Small intestine (tissue), 7 donors: Measurements from ENCODE around the gene KBTBD13. TPM values are rescaled to one million over a fixed set of nuclear protein-coding genes. Genes with fewer than 3 reads are reported as not detected.
"Not testable (repeated sequence)": the region's sequence is repeated elsewhere in the genome, so short reads cannot be mapped to it uniquely, and the experiment has no call there.

Experiments used
- DNase-seq, 2 donors: peaks; one replicate each; pipeline versions ENCODE4 v3.0.0 to v3.0.0-alpha.2; 2013
- FAIRE-seq: peaks from 2 replicates; lab custom pipeline; 2012; peaks lifted over from hg19 to GRCh38; lab: Jason Lieb, UNC
- H3K27ac ChIP-seq, 3 donors: one replicate each; pipeline ENCODE4 v1.5.1; 2013; ENCODE audit warnings: low read length in 2 of 3, mild to moderate bottlenecking in 2 of 3, control low read depth in 1 of 3, inconsistent platforms in 1 of 3, low read depth in 1 of 3, moderate library complexity in 1 of 3
- H3K27me3 ChIP-seq, 3 donors: one replicate each; pipeline ENCODE4 v1.6.1; 2013; ENCODE audit warnings: low read length in 3 of 3, inconsistent platforms in 1 of 3; ENCODE audit not compliant: control insufficient read depth in 3 of 3, insufficient read depth in 3 of 3
- H3K36me3 ChIP-seq, 3 donors: one replicate each; pipeline ENCODE4 v1.6.1; 2013; ENCODE audit warnings: low read length in 3 of 3, inconsistent platforms in 1 of 3, low read depth in 1 of 3, mild to moderate bottlenecking in 1 of 3, moderate library complexity in 1 of 3; ENCODE audit not compliant: control insufficient read depth in 3 of 3, insufficient read depth in 2 of 3
- H3K4me1 ChIP-seq, 3 donors: one replicate each; pipeline ENCODE4 v1.6.1; 2013; ENCODE audit warnings: low read length in 2 of 3, inconsistent platforms in 1 of 3, low read depth in 1 of 3, mild to moderate bottlenecking in 1 of 3, moderate library complexity in 1 of 3; ENCODE audit not compliant: control insufficient read depth in 3 of 3, insufficient read depth in 2 of 3
- H3K4me3 ChIP-seq, 3 donors: one replicate each; pipeline ENCODE4 v1.5.1; 2013; ENCODE audit warnings: low read length in 3 of 3, control low read depth in 1 of 3, inconsistent platforms in 1 of 3, low read depth in 1 of 3, mild to moderate bottlenecking in 1 of 3, moderate library complexity in 1 of 3
- H3K9me3 ChIP-seq, 2 donors: one replicate each; pipeline ENCODE4 v1.6.1; 2013; ENCODE audit warnings: low read depth in 1 of 2, low read length in 1 of 2; ENCODE audit not compliant: control insufficient read depth in 2 of 2, insufficient read depth in 1 of 2
- WGBS, 3 donors: extraction: QIAGEN DNeasy Blood & Tissue Kit; methylation state at CpG; one replicate each; pipeline ENCODE4 v1.1.7; 2013; 5-methylcytosine and 5-hydroxymethylcytosine counted together
- polyA plus RNA-seq, 4 donors: library from polyadenylated mRNA; stranded (reverse) in 3 of 4; unstranded in 1 of 4; fragments of 200-250 nt in 3 of 4; fragments of 120-200 nt in 1 of 4; gene quantifications; one replicate each; pipeline versions ENCODE4 v1.2.1 to v1.2.3, GENCODE V29; 2013
- donor health status: healthy with polysubstance abuse.
- donor health status: control.
- donor health status: control.
- donor health status: Bipolar disorder and iron deficiency.
- donor health status: healthy.

Gene KBTBD13
- polyA plus RNA-seq, 4 donors: 0.03 TPM; not detected in 2

DNA sequence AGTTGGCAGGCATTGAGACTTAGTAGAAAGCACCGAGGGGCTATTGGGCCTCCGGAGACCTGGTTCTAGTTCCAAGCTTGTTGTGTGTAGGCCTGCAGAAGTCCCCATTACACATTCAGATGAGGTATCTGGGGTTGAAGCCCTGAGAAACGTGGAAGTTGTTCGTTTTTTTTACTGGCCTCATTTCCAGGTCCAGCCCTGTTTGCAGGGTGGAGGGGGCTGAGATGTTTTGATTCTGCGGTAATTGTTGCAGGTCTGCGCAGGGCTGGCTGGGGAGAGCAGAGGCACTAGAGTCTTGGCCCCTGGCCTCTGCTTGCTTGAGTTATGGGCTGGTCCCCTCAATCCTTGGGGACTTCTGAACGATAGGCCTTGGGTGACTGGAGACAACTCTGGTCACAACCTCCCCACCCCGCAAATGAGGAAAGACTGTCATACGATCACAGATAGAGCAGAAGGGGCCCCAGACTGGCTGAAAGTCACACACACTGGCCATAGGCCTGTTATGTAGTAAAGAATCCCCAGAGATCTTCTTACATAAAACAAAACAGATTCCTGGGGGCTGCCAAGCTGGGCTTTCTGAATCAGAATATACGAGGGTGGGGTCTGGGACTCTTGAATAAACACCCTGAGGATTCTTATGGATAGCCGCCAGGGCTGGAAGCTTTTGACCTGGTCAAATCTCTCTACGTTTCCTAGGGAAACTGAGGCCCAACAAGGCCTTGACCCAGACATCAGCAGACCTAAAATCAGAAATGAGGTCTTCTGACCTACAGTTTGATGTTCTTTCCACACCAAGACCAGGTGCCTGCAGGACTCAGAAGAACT is 15.6 kb downstream of the KBTBD13 start:
- peak in 1 of 2 donors; percentile 30 for DNase-seq

GRCh38 chr15:65092911-65093792 is 16.6 kb downstream of the KBTBD13 start:
- no peak for FAIRE-seq

More for the DNA sequence above, 15.6 kb downstream of the KBTBD13 start:
- Histone ChIP-seq H3K27me3 (no peaks in the 10 kb centered on the region), H3K27ac (peak overlapping the region in 1 of 3 donors; percentile 31), H3K36me3 (peaks cover 0 to 32% (median 0%) of the 10 kb centered on the region in 3 donors), H3K9me3 (no peaks in the 10 kb centered on the region), H3K4me1 (peaks cover 0 to 81% (median 23%) of the 10 kb centered on the region in 3 donors), H3K4me3 (no peak overlapping the region)
- WGBS, 3 donors: 75 to 89% (median 89%) methylated on average over 12 of the region's 12 CpGs
- FAIRE-seq: no peak

GRCh38 chr15:65093793-65094170 is 17.2 kb downstream of the KBTBD13 start:
- 75 to 90% (median 79%) methylated on average over 13 of the region's 13 CpGs for WGBS, 3 donors
- H3K9me3 ChIP-seq, FAIRE-seq, DNase-seq, H3K4me3 ChIP-seq, H3K27me3 ChIP-seq: not testable (repeated sequence)
- Histone ChIP-seq H3K27ac (peak overlapping the region in 2 of 3 donors; percentile 58 to 72), H3K36me3 (peaks cover under 1 to 45% (median 6%) of the 10 kb centered on the region in 3 donors), H3K4me1 (peaks cover 0 to 65% (median 16%) of the 10 kb centered on the region in 3 donors)

More at GRCh38 chr15:65092911-65093792, 16.6 kb downstream of the KBTBD13 start:
- Histone ChIP-seq H3K4me1 (peaks cover 0 to 71% (median 19%) of the 10 kb centered on the region in 3 donors), H3K27me3 (no peaks in the 10 kb centered on the region), H3K4me3 (no peak overlapping the region), H3K36me3 (peaks cover 0 to 41% (median 2%) of the 10 kb centered on the region in 3 donors), H3K9me3 (no peaks in the 10 kb centered on the region), H3K27ac (peak overlapping the region in 1 of 3 donors; percentile 7)
- DNase-seq: no peak
- WGBS, 3 donors: 92 to 94% (median 92%) methylated on average over 16 to 17 of the region's 17 CpGs

- H3K4me3 ChIP-seq: no peak overlapping the region
- H3K27ac ChIP-seq: peak overlapping the region in 2 of 3 donors; percentile 58 to 72
- H3K36me3 ChIP-seq: peaks cover 3 to 52% (median 6%) of the 10 kb centered on the region in 3 donors
- no peak for FAIRE-seq
- DNase-seq: peak; percentile 41 to 47
- peaks cover 0 to 58% (median 12%) of the 10 kb centered on the region in 3 donors for H3K4me1 ChIP-seq
- 65 to 81% (median 69%) methylated on average over 14 of the region's 14 CpGs for WGBS, 3 donors
- H3K9me3 ChIP-seq: no peaks in the 10 kb centered on the region
- no peaks in the 10 kb centered on the region for H3K27me3 ChIP-seq
These were observed 17.9 kb downstream of the KBTBD13 start for GRCh38 chr15:65094294-65094995.

GRCh38 chr15:65095011-65095746 is 18.6 kb downstream of the KBTBD13 start:
- no peaks in the 10 kb centered on the region for H3K9me3 ChIP-seq
- H3K27me3 ChIP-seq: no peaks in the 10 kb centered on the region
- FAIRE-seq (no peak), DNase-seq (peak; percentile 86)
- peaks cover 0 to 51% (median 10%) of the 10 kb centered on the region in 3 donors for H3K4me1 ChIP-seq
- peak overlapping the region in 2 of 3 donors; percentile 58 to 72 for H3K27ac ChIP-seq
- peaks cover 3 to 56% (median 6%) of the 10 kb centered on the region in 3 donors for H3K36me3 ChIP-seq
- H3K4me3 ChIP-seq: no peak overlapping the region
- WGBS, 3 donors: 18 to 56% (median 39%) methylated on average over 5 of the region's 5 CpGs

GRCh38 chr15:65095747-65096104 is 19.2 kb downstream of the KBTBD13 start:
- 83 to 90% (median 85%) methylated on average over 6 of the region's 6 CpGs for WGBS, 3 donors
- H3K27me3 ChIP-seq: no peaks in the 10 kb centered on the region
- H3K27ac ChIP-seq: peak overlapping the region in 1 of 3 donors; percentile 72
- peaks cover 3 to 56% (median 6%) of the 10 kb centered on the region in 3 donors for H3K36me3 ChIP-seq
- DNase-seq (no peak), FAIRE-seq (no peak)
- H3K4me3 ChIP-seq: no peak overlapping the region
- H3K9me3 ChIP-seq: no peaks in the 10 kb centered on the region
- H3K4me1 ChIP-seq: peaks cover 0 to 46% (median 9%) of the 10 kb centered on the region in 3 donors

- H3K27ac ChIP-seq: no peak overlapping the region
- H3K36me3 ChIP-seq: peaks cover 3 to 66% (median 6%) of the 10 kb centered on the region in 3 donors
- H3K4me3 ChIP-seq: no peak overlapping the region
- DNase-seq (no peak), FAIRE-seq (no peak)
- peaks cover 0 to 48% (median 9%) of the 10 kb centered on the region in 3 donors for H3K4me1 ChIP-seq
- WGBS, 3 donors: 91 to 93% (median 91%) methylated on average over 6 of the region's 6 CpGs
- no peaks in the 10 kb centered on the region for H3K9me3 ChIP-seq
- H3K27me3 ChIP-seq: no peaks in the 10 kb centered on the region
These were observed 20.2 kb downstream of the KBTBD13 start for GRCh38 chr15:65096481-65097385.
